Medulla oblongata (tissue), 1 donor: ENCODE results near the gene SDK2.
A peak's percentile ranks its signal among the peaks of the same experiment; 100 is the strongest.

Experiments
- DNase-seq: peaks from one replicate; pipeline ENCODE4 v3.0.0-alpha.2; 2015; ENCODE audit errors: extremely low spot score

Gene SDK2

GRCh38 chr17:73390851-73391250 lies 253.4 kb downstream of the SDK2 start:
- no peak for DNase-seq

DNA sequence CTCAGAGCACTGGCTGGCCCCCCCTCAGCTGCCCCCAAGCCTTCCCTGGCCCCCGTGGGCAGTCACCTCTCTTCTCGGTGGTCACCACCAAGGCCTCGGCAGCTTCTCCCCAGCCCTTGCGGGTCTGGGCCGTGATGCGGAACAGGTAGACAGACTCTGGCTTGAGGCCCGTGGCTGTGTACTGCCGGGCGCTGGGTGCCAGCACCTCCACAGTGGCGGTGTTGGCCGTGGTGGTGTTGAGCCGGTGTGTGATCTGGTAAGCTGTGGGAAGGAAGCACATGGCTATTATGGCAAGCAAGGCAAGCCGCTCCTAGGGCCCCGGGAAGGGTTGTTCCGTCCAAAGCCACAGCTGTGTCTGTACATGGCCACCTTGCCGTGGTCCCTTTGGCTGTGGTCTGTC lies 254.0 kb downstream of the SDK2 start:
- DNase-seq, result no peak

GRCh38 chr17:73389411-73389810 lies 254.8 kb downstream of the SDK2 start:
- DNase-seq, result no peak

DNA sequence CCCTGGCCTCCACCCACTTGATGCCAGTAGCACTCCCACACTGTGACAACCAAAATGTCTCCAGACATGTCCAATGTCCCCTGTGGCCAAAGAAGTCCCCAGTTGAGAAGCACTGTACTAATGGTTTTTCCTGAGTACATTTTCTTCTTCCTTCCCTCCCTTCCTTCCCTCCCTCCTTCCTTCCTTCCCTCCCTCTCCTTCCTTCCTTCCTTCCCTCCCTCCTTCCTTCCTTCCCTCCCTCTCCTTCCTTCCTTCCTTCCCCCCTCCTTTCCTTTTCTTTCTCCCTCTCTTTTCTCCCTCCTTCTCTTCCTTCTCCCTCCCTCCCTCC lies 255.7 kb downstream of the SDK2 start:
- no peak for DNase-seq

DNA sequence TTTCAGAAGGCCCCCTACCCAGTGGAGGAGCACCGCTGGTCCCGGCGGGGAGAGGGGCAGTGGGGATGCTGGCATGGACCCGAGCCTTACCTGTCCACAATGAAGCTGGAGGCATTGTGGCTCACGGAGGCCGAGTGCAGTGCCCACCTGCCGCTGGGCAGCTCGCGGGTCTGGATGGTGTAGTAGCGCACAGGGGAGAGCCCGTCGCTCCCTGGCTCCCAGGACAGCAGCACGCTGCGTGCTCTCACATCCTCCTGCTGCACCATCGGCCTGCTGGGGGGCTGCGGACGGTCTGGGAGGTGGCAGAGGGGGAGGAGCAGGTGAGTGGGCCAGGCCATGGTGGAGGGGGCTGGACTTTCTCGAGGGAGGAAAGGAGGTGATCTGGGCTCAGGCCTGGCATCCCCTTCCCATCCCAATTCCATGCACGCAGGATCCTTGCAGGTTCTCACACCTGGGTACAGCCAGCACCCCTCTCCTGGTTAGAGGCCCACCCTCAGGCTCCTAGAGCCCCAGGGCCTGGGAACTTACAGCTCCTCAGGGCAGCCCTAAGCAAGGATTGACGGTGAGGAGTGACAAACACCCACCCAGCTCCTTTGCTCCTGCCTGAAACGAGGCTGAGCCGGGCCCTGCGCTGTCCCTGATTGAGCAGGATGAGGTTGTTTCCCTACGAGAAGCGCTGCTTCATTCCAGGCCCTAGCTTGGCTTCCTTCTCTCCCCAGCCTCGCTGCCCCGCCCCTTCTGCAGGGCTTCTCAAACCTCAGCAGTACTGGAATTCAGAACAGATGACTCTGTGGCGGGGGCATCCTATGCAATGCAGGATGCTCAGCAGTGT lies 256.3 kb downstream of the SDK2 start:
- DNase-seq, result no peak

- DNase-seq, result no peak
These were observed 257.7 kb downstream of the SDK2 start for GRCh38 chr17:73386561-73386960.

DNA sequence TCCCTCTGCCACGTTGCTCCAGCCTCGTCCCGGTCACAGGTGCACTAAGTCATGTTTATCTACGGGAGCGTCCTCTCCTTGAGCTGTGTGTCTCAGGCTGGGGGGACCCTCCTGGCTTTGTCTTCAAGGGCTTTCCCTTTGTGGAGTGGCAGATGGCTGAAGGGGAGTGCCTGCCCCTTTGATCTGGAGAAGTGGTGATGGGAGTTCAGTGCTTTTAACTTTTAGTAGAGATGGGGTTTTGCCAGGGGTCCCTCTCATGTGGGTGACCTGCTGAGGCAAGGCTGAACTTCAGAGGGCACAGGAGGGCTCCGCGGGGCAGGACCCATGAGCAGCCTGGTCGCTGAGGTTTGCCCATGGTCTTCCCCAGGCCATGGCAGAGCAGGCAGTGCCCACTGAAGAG lies 259.3 kb downstream of the SDK2 start:
- DNase-seq, result no peak

DNA sequence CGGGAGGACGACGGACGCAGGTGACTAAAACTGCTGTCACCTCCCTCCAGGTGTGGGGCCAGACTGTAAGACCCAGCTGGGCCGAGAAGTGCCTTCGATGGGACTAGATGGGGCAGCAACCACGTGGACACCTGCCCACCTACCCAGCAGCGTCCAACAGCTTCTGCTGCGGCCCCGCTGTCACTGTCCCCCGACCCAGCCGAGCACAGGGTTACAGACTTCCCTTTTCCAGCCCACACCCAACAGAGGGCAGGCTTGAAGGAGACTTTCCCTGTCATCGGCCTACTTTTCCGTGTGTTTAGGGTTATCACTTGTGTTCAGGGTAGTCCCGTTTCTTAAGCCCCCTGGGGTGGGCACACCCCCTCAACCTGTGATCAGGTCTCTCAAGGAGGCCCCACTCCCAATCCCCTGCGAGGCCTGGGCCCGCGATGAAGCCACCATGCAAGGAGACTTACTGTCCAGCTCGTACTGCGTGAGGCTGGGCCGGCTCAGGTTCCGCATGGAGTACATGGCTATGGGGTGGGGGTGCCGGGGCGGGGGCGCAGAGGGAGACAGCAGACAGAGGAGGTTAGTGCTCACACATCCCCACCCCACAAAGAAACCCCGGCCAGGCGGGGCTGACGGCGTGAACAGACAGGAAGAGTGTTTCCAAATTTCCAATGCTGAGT lies 263.7 kb downstream of the SDK2 start:
- DNase-seq, result no peak

GRCh38 chr17:73379826-73380225 lies 264.4 kb downstream of the SDK2 start:
- DNase-seq, result peak; percentile 33

DNA sequence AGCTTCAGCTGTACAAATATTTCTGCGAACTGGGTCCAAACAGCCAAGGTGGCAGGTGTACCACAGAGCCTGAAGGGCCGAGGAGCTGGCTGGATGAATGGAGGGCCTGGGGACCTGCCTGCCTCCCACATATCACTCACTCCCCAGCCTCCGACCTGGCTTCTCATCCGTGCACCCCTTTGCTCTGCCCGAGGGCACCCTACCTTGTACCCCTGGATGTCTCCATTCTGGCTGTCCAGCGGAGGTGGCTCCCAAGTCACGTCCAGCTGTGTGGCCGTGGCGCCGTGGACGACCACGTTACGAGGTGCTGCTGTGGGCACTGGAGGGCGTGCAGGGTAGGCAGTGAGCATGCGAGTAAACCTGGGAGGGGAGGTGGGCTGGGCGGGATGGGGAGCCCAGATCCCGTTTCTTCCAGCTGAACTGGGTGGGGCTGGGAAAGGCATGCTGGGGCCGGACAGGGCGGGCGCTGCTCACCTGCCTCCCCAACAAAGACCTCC lies 265.2 kb downstream of the SDK2 start:
- no peak for DNase-seq

- DNase-seq, result no peak
These were observed 267.6 kb downstream of the SDK2 start for GRCh38 chr17:73376636-73377035.

- no peak for DNase-seq
These were observed 268.1 kb downstream of the SDK2 start for GRCh38 chr17:73376152-73376551.

- no peak for DNase-seq
These were observed 272.4 kb downstream of the SDK2 start for GRCh38 chr17:73371836-73372235.

DNA sequence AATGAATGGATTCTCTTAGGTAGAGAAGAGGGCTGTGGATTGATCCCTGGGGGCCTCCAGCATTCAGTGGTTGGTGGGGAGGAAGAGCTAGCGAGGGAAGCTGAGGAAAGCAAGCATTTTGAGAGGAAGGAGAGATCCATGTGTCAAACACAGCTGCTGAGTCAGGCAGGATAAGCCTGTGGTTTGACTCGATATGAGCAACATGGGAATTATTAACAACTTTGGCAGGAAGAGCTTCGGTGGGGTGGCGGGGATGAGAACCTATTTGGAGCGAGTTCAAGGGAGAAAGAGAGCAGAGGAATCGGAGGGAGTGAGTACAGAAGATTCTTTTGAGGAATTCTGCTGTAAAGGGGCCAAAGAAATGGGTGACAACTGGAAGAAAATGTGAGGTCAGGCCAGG lies 273.0 kb downstream of the SDK2 start:
- no peak for DNase-seq

GRCh38 chr17:73369817-73370490 lies 274.3 kb downstream of the SDK2 start:
- peak; percentile 88 for DNase-seq

- no peak for DNase-seq
These were observed 275.1 kb downstream of the SDK2 start for GRCh38 chr17:73369111-73369521.

GRCh38 chr17:73368085-73368631 lies 276.1 kb downstream of the SDK2 start:
- no peak for DNase-seq

GRCh38 chr17:73365906-73366623 lies 278.2 kb downstream of the SDK2 start:
- DNase-seq, result no peak

- no peak for DNase-seq
These were observed 278.9 kb downstream of the SDK2 start for GRCh38 chr17:73365301-73365874.

DNA sequence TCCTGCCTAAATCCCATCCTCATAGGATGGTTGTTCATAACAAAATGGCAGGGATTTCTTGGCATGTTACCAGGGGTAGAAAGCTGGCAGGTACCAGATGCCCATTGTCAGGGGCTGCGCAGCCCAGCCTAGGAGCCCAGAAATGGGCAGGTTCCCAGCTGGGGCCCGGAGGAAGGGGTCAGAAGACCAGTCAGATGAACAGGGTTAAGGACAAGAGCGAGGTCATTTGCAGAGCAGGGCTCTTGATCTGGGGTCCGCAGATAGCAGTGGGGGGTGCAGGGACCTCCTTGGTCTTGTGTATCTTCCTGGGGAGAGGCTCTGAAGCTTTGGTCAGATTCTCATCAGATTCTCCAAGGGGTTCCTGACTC lies 280.1 kb downstream of the SDK2 start:
- DNase-seq, result no peak

GRCh38 chr17:73363442-73364154 lies 280.6 kb downstream of the SDK2 start:
- DNase-seq, result no peak
